Upper lobe of left lung (tissue), 6 donors: ENCODE data around the gene PKN2. TPM values are rescaled to one million over a fixed set of nuclear protein-coding genes. Genes with fewer than 3 reads are reported as not detected.

Experiments used
- ATAC-seq, 2 donors: fragments of 200-7000 bp; cut with Tn5 transposase; one replicate each; pipeline ENCODE4 v1.9.1; 2022; ENCODE audit warnings: mild to moderate bottlenecking in 2 of 2, moderate library complexity in 2 of 2; ENCODE audit not compliant: low FRiP score in 2 of 2
- DNase-seq, 2 donors: peaks; one replicate each; pipeline ENCODE4 v3.0.0-alpha.2; 2019 to 2020
- H3K27ac ChIP-seq, 4 donors: fragments of 200-600 bp; sonication (generic); one replicate each; pipeline ENCODE4 v1.5.1; 2016 to 2019
- H3K27me3 ChIP-seq, 4 donors: fragments of 200-600 bp; sonication (generic); one replicate each; pipeline ENCODE4 v1.5.1; 2017 to 2019
- H3K36me3 ChIP-seq, 4 donors: fragments of 200-600 bp; sonication (generic); one replicate each; pipeline ENCODE4 v1.5.1; 2016 to 2019
- H3K4me1 ChIP-seq, 4 donors: fragments of 200-600 bp; sonication (generic); one replicate each; pipeline ENCODE4 v1.5.1; 2018 to 2019
- H3K4me3 ChIP-seq, 4 donors: fragments of 200-600 bp; sonication (generic); one replicate each; pipeline ENCODE4 v1.5.1; 2017 to 2019; ENCODE audit warnings: mild to moderate bottlenecking in 2 of 4, moderate library complexity in 1 of 4
- H3K9me3 ChIP-seq, 4 donors: fragments of 200-600 bp; sonication (generic); one replicate each; pipeline ENCODE4 v1.5.1; 2018 to 2019
- EP300 ChIP-seq, 4 donors: sonication (generic); formaldehyde crosslinking; IDR thresholded peaks; one replicate each; pipeline ENCODE4 v1.5.1; 2017; ENCODE audit warnings: antibody characterized with exemption in 4 of 4, control low read depth in 2 of 4
- POLR2A ChIP-seq, 4 donors: fragments of 450-650 bp; IDR thresholded peaks; one replicate each; pipeline ENCODE4 v1.5.1; 2016 to 2017; ENCODE audit warnings: antibody characterized with exemption in 4 of 4, mild to moderate bottlenecking in 2 of 4
- POLR2AphosphoS5 ChIP-seq, 2 donors: sonication (generic); formaldehyde crosslinking; IDR thresholded peaks; one replicate each; pipeline ENCODE4 v1.5.1; 2017; ENCODE audit warnings: antibody characterized with exemption in 2 of 2
- WGBS, 2 donors: methylation state at CpG; one replicate each; pipeline ENCODE4 v1.1.5; 2017 to 2018; 5-methylcytosine and 5-hydroxymethylcytosine counted together
- total RNA-seq, 6 donors: library from RNA; depleted of rRNA in 4 of 6; stranded (reverse); fragments of >200 nt in 4 of 6; gene quantifications; one replicate each; pipeline versions ENCODE4 v1.1.0 to v1.2.1, GENCODE V29; 2016 to 2021
- TF ChIP-seq, protein P1 (sequence below), 6 experiments: fragments of 450-650 bp in 4 of 6; fragments of 200-600 bp in 2 of 6; sonication (generic) in 2 of 6; IDR thresholded peaks; one replicate each; pipeline ENCODE4 v1.5.1; 2016 to 2019; ENCODE audit warnings: antibody characterized with exemption in 6 of 6
- donor health status: DM: no; HTN: no; CAD: no; lungs with moderate emphysema.
- donor health status: DM: no; HTN: yes; CAD: no; lungs with severe emphysema.

PKN2 gene
- total RNA-seq, 6 donors from 2014 or later, result 33.0 to 108 (median 37.6) TPM

DNA sequence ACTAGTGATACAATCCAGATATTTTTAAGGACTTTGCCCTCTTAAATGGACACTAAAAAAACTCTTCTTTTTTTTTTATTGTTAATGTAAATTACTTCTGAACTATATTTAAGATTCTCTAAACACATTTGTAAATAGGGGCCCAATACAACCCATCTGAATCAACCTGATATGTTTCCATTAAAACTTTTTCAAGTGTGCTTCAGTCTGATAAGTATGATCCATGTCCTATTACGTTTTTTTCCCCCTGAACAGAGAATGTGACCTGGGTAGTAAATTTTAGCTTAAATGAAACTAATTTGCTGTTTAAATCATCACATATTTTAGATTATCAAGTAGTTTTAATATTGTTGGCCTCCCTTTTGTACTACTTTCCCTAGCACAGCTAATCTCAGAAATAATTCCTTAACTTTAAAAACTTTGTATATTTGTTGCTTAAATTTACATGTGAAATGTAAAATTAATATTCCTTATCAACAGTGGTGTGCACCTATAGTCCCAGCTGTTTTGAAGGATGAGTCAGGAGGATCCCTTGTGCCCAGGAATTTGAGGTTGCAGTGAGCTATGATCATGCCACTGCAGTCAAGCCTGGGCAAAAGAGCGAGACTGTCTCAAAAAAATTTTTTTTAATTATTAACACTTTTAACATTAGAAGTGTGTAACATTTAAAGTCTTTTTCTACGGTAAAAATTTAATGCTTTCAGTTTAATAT, 3.0 kb upstream of the PKN2 start:
- ATAC-seq (no peak), DNase-seq (no peak)
- peaks cover 15 to 19% (median 17%) of the 10 kb centered on the region in 4 donors for H3K4me1 ChIP-seq
- H3K27ac ChIP-seq, result no peak overlapping the region
- 89 to 90% methylated on average over 3 of the region's 3 CpGs for WGBS, 2 donors
- H3K27me3 ChIP-seq, result no peaks in the 10 kb centered on the region
- no peaks in the 10 kb centered on the region for H3K9me3 ChIP-seq
- no peak overlapping the region for H3K4me3 ChIP-seq
- TF ChIP-seq POLR2AphosphoS5 (IDR thresholded peaks at IDR 0.05) (no peak), EP300 (IDR thresholded peaks at IDR 0.05) (no peak), POLR2A (IDR thresholded peaks at IDR 0.05) (no peak)
- TF ChIP-seq, protein P1, sequence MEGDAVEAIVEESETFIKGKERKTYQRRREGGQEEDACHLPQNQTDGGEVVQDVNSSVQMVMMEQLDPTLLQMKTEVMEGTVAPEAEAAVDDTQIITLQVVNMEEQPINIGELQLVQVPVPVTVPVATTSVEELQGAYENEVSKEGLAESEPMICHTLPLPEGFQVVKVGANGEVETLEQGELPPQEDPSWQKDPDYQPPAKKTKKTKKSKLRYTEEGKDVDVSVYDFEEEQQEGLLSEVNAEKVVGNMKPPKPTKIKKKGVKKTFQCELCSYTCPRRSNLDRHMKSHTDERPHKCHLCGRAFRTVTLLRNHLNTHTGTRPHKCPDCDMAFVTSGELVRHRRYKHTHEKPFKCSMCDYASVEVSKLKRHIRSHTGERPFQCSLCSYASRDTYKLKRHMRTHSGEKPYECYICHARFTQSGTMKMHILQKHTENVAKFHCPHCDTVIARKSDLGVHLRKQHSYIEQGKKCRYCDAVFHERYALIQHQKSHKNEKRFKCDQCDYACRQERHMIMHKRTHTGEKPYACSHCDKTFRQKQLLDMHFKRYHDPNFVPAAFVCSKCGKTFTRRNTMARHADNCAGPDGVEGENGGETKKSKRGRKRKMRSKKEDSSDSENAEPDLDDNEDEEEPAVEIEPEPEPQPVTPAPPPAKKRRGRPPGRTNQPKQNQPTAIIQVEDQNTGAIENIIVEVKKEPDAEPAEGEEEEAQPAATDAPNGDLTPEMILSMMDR (IDR thresholded peaks at IDR 0.05), result no peak
- no peaks in the 10 kb centered on the region for H3K36me3 ChIP-seq

DNA sequence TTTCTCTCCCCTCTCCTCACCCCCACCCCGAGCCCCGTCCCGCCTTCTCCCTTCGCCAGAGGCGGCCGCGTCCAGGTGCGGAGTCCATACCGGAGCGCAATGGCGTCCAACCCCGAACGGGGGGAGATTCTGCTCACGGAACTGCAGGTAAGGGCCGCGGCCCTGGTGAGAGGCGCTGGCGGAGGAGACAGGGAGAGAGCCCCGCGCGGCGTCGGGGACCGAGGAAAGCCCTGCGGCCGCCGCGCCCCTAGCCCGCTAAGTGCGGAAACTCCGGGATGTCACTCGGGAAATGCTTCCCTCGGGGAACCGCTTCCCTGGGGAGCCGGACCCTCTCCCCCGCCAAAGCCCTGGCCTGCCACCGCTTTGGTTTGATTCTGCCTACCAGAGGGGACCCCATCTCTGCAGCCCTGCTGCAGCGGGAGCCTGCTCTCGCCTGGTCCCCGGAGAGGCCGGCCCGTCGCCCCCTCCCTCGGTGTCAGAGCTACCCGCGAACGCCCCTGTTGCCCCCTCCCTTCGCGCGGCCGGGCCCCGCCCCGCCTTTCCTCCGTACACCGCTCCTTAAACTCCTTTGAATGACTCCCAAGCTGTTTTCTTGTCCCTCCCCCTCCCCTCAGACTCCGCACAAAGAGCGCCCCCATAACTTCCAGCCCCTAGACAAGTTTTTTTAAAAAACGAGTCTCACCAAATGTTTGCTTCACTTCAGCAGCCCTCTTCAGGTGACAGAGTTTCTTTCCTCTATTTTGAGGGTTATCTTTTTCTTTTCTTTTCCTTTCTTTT, 597 bp downstream of the PKN2 start:
- ATAC-seq (peak; percentile 65 to 85), DNase-seq (peak; percentile 70 to 93)
- Histone ChIP-seq H3K27me3 (no peaks in the 10 kb centered on the region), H3K4me1 (peaks cover 22 to 35% (median 31%) of the 10 kb centered on the region in 4 donors), H3K9me3 (no peaks in the 10 kb centered on the region), H3K27ac (peak overlapping the region; percentile 95 to 98 (median 96)), H3K4me3 (peak overlapping the region; percentile 76 to 97 (median 90)), H3K36me3 (no peaks in the 10 kb centered on the region)
- WGBS, 2 donors, result 0 to 2% methylated on average over 37 to 46 of the region's 58 CpGs
- TF ChIP-seq, protein P1 (IDR thresholded peaks at IDR 0.05), result no peak
- TF ChIP-seq EP300 (IDR thresholded peaks at IDR 0.05) (no peak), POLR2AphosphoS5 (IDR thresholded peaks at IDR 0.05) (no peak), POLR2A (IDR thresholded peaks at IDR 0.05) (no peak)

DNA sequence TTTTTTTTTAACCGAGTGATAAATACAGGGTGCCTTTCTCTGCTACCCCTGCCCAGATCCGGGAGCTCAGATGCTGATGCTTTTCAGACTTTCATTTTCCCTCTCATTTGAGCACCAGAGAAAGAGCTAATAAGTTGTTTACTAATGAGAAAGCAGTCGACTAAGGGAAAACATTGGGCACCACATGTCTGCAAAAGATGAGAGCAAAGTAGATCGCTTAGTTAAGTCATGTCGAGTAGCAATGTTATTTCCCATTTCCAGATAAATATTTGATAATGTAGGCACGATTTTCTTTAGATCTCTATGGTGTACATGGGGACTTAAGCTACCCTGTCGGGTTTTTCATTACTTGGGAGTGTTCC, 1.2 kb downstream of the PKN2 start:
- H3K27me3 ChIP-seq, result no peaks in the 10 kb centered on the region
- DNase-seq (no peak), ATAC-seq (no peak)
- H3K36me3 ChIP-seq, result no peaks in the 10 kb centered on the region
- no peak for TF ChIP-seq POLR2AphosphoS5 (IDR thresholded peaks at IDR 0.05)
- TF ChIP-seq EP300 (IDR thresholded peaks at IDR 0.05), result no peak
- no peak for TF ChIP-seq POLR2A (IDR thresholded peaks at IDR 0.05)
- TF ChIP-seq, protein P1 (IDR thresholded peaks at IDR 0.05), result no peak
- H3K4me1 ChIP-seq, result peaks cover 22 to 35% (median 31%) of the 10 kb centered on the region in 4 donors
- 0% methylated on average over 7 of the region's 7 CpGs for WGBS, 2 donors
- H3K9me3 ChIP-seq, result no peaks in the 10 kb centered on the region
- H3K4me3 ChIP-seq, result peak overlapping the region; percentile 76 to 97 (median 90)
- H3K27ac ChIP-seq, result peak overlapping the region; percentile 95 to 98 (median 96)

DNA sequence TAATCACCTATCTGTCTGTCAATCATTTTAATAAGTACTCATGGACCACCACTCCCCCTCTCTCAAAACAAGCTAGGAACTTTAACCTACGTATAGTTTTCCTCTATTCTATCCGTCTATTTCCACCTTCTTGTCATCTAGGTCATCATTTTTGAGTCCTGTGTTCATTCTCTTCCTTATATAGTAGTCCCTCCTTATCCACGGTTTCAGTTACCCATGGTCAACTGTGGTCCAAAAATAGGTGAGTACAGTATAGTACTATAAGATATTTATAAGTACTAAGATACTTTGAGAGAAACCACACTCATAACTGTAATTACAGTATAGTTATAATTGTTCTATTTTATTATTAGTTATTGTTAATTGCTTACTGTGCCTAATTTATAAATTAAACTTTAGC, 7.5 kb downstream of the PKN2 start:
- Histone ChIP-seq H3K36me3 (peaks cover 0 to 2% (median 0%) of the 10 kb centered on the region in 4 donors), H3K9me3 (no peaks in the 10 kb centered on the region), H3K4me3 (no peak overlapping the region), H3K27ac (no peak overlapping the region), H3K27me3 (no peaks in the 10 kb centered on the region), H3K4me1 (peaks cover 1 to 13% (median 11%) of the 10 kb centered on the region in 4 donors)
- WGBS, 2 donors, result 81 to 91% methylated on average over 3 of the region's 3 CpGs
- DNase-seq, result no peak
- TF ChIP-seq POLR2AphosphoS5 (IDR thresholded peaks at IDR 0.05) (no peak), POLR2A (IDR thresholded peaks at IDR 0.05) (no peak), EP300 (IDR thresholded peaks at IDR 0.05) (no peak)
- TF ChIP-seq, protein P1 (IDR thresholded peaks at IDR 0.05), result no peak
- ATAC-seq, result no peak
